Coronary artery (tissue), 2 donors: ENCODE results near the gene BNC2.
A peak's percentile ranks its signal among the peaks of the same experiment; 100 is the strongest.

Source experiments
- DNase-seq: peaks from one replicate; pipeline ENCODE4 v3.0.0-alpha.2; 2017; ENCODE audit warnings: low spot score
- H3K27ac ChIP-seq, 2 donors: fragments of 200-600 bp; sonication (generic); one replicate each; pipeline ENCODE4 v1.5.1; 2016 to 2019
- H3K4me3 ChIP-seq: fragments of 200-600 bp; sonication (generic); 2 replicates; pipeline ENCODE4 v1.5.1; 2016; ENCODE audit warnings: mild to moderate bottlenecking, moderate library complexity
- CTCF ChIP-seq: fragments of 200-600 bp; sonication (generic); IDR thresholded peaks from one replicate; pipeline ENCODE4 v1.5.1; 2019; ENCODE audit warnings: antibody characterized with exemption

The BNC2 gene

GRCh38 chr9:16640649-16641048, 229.8 kb downstream of the BNC2 start:
- no peak for DNase-seq
- TF ChIP-seq CTCF = no peak
- Histone ChIP-seq H3K4me3 (no peak overlapping the region), H3K27ac (no peak overlapping the region)

GRCh38 chr9:16639644-16640043, 230.8 kb downstream of the BNC2 start:
- Histone ChIP-seq H3K27ac (no peak overlapping the region), H3K4me3 (no peak overlapping the region)
- no peak for TF ChIP-seq CTCF
- DNase-seq = no peak

GRCh38 chr9:16637911-16638310, 232.6 kb downstream of the BNC2 start:
- H3K27ac ChIP-seq = no peak overlapping the region
- H3K4me3 ChIP-seq = no peak overlapping the region
- DNase-seq = no peak
- TF ChIP-seq CTCF = no peak

DNA sequence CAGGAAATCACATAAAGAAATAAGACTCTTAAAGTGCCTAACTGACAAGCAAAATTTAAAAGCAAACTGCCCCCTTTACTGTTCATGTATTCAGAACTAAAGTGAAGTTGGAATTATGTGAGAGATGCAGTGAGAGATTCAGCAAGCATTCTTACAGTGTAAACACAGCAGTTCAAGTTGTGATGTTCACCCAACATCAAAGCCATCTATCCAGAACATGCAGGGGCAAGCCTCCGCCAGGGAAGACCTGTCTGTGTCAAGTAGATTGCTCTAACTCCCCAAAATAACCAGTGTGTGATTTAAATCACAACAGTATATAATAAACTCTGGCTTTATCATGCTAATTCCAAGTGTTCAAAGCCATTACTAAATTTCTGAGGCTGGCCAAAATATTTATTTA, 233.3 kb downstream of the BNC2 start:
- DNase-seq = no peak
- Histone ChIP-seq H3K4me3 (no peak overlapping the region), H3K27ac (no peak overlapping the region)
- no peak for TF ChIP-seq CTCF

DNA sequence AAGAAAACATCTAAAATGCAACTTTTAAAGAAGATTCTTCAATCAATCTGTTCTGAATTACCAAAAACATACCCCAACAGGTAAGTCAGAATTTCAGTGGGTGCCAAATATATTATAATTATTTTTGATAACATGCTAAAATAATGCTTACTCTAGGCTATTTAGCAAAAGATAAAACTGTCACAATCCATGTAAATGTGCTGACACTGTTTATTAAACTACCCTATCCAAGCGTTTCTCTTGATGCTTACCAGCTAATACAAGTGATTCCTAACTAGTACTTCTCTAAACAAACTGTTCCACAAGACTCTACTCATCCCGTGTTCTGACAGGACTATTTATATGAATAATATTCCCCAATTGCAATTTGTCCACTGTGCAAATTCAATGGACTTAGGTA, 236.7 kb downstream of the BNC2 start:
- Histone ChIP-seq H3K4me3 (no peak overlapping the region), H3K27ac (no peak overlapping the region)
- no peak for TF ChIP-seq CTCF
- no peak for DNase-seq

DNA sequence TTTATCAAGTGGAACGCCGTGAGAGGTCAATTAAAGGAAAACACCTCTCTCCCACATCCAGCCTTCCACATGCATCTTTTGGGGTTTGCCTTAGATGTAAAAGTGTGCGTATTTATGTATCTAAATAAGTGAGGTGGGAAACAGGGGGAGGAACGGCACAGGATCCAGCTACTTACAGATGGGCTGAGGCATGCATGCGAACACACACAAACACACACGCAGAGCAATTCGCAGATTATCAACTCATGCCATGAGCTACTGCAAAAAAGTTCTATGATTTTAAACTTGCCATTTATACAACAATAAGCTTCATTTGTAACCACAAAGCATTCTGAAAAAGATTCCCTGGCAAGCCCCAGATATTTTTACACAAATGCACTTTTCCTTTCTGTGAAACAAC, 242.1 kb downstream of the BNC2 start:
- DNase-seq = no peak
- TF ChIP-seq CTCF = no peak
- no peak overlapping the region for H3K4me3 ChIP-seq
- peak overlapping the region in 1 of 2 donors; percentile 9 for H3K27ac ChIP-seq

DNA sequence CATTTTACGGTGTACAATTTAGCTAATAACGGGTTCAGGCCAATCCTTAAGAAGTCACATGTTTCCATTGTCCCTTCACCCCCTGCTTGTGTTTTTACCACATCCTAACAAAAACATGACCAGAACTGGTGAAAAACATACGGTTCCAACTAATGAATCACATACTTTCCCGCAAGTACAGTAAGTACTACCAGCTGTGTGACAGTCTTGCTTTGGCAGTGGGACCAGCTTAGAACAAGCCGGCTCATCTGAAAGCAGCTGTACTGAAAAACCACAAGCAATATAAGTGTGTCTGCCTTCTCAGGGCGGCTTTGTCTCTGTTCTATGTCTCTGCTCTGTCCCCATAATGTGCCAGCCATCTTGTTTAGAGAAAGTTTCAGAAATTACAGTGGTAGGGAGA, 242.5 kb downstream of the BNC2 start:
- DNase-seq = no peak
- peak overlapping the region in 1 of 2 donors; percentile 29 for H3K27ac ChIP-seq
- TF ChIP-seq CTCF = no peak
- H3K4me3 ChIP-seq = no peak overlapping the region
